Endometrial microvascular endothelial cells (primary cell): ENCODE measurements around the gene CTCF. TPM values are rescaled to one million over a fixed set of nuclear protein-coding genes. Genes with fewer than 3 reads are reported as not detected.

ENCODE experiments used
- in situ Hi-C: cut with HindIII; loops from 2 replicates; pipeline ENCODE4 v1.10.0; 2017; ENCODE audit warnings: low sequenced_read_pairs, low pct_unique_long_range_greater_than_20kb; ENCODE audit errors: inconsistent ontology term
- total RNA-seq: library from RNA; depleted of rRNA; stranded (reverse); fragments of >200 nt; gene quantifications from one replicate; pipeline ENCODE4 v1.2.3, GENCODE V29; 2015; ENCODE audit errors: inconsistent ontology term

Gene CTCF
- total RNA-seq, 1 donor from 2014 or later: 29.8 TPM

DNA sequence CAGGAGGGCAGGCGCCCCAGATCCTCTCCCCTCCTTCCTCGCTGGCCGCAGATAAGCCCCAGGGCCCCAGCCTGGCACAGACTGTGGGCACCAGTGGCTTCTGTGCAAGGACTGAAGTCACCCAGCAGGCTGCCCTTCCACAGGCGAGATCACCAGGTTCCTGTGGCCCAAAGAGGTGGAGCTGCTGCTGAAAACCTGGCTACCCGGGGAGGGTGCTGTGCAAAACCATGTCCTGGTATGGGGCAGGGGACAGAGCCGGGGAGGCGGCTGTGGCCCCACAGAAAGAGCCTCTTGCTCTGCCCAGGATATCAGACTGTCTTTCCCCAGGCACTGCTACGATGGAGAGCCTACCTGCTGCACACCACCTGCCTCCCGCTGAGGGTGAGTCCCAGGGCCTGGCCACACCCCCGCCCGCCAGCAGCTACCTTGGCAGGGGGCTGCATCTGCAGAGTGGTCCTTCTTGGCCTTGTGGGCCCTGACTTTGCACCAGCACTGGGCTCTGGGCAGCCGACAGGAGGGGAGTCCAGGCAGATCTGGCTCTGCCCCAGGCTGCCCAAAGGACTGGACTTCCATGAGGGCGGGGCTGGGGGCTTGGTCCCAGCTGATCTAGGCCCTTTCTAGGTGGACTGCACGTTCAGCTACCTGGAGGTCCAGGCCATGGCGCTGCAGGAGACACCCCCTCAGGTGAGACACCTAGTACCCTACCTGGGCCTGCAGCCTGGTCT lies 83.2 kb downstream of the CTCF start:
- in situ Hi-C loops: no loop called here

- in situ Hi-C loops: no loop called here
These were observed 84.9 kb downstream of the CTCF start for GRCh38 chr16:67647111-67647651.

GRCh38 chr16:67647681-67648080 lies 85.4 kb downstream of the CTCF start:
- in situ Hi-C loops: no loop called here

DNA sequence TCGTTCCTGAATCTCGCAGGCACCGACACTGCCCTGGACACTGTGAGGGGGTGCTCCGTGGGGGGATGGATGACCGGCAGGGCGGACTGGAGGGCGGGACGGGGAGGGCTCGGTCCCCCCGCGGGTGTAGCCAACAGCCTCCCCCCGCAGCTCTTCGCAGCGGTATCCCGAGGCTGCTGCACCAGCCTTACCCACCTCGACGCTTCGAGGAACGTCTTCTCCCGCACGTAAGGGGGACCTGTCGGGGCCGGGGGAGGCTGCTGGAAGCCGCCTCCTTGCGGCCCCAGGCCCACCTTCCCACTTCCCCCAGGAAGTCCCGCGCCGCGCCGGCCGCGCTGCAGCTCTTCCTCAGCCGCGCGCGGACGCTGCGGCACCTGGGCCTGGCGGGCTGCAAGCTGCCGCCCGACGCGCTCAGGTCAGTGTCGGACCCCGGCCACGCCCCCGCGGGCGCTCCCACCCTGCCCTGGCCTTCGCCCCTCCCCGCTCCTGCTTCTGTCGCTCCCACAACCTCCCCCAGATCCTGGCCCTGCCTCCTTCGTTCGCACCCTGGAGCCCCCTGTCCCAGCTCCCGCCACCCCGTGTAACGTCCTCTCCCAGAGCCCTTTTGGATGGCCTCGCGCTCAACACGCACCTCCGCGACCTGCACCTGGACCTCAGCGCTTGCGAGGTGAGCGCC lies 85.9 kb downstream of the CTCF start:
- in situ Hi-C loops: no loop called here

DNA sequence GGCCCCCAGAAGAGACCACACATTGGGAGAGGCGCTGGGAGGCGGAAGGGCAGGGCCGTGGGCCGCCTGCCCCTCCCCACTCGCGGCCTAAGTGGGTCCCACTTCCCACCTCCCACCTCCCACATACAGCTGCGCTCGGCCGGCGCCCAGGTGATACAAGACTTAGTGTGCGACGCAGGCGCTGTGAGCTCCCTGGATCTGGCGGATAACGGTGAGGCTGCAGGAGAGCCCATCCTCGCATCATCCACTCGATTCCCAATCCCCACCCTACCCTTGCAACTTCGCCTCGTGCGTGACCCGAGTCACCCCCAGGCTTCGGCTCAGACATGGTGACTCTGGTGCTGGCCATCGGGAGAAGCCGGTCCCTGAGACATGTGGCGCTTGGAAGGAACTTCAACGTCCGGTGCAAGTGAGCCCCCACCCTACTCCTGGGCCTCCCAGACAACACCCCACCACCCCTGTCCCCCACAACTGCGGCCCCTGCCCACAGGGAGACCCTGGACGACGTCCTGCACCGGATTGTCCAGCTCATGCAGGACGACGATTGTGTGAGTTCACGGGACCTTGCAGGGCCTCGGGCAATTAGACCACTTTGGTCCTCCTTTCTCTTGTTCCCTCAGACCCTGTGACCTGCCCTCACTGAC lies 86.6 kb downstream of the CTCF start:
- in situ Hi-C loops: no loop called here

DNA sequence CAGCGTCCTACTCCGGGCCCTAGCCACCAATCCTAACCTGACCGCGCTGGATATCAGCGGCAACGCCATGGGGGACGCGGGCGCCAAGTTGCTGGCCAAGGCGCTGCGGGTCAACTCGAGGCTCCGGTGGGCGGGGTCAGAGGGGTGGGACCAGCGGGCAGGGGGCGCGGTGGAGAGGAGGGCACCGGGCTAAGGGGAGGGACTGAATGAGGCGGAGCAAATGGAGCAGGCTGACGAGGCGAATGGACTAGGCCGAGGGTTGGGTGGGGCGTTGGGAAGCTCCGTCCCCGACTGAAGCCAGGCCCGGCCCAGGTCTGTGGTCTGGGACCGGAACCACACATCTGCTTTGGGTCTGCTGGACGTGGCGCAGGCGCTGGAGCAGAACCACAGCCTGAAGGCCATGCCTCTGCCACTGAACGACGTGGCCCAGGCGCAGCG lies 87.2 kb downstream of the CTCF start:
- in situ Hi-C loops: no loop called here

GRCh38 chr16:67650023-67650422 lies 87.7 kb downstream of the CTCF start:
- in situ Hi-C loops: no loop called here

- in situ Hi-C loops: no loop called here
These were observed 88.7 kb downstream of the CTCF start for GRCh38 chr16:67651039-67651438.

DNA sequence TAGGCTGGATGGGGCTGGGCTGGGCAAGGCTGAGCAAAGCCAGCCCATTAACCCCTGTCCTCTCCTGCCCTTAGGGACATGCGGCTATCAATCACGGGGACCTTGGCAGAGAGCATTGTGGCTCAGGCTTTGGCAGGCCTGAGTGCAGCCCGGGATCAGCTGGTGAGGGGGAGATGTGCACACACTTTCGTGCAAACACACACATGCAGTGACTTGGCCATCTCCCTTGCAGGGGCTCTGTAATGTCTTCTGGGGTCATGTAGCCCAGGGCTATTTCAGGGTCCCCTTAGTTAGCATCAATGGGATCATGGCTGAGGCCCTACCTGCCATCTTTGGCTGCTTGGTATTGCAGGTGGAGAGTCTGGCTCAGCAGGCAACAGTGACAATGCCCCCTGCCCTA lies 89.5 kb downstream of the CTCF start:
- in situ Hi-C loops: no loop called here

DNA sequence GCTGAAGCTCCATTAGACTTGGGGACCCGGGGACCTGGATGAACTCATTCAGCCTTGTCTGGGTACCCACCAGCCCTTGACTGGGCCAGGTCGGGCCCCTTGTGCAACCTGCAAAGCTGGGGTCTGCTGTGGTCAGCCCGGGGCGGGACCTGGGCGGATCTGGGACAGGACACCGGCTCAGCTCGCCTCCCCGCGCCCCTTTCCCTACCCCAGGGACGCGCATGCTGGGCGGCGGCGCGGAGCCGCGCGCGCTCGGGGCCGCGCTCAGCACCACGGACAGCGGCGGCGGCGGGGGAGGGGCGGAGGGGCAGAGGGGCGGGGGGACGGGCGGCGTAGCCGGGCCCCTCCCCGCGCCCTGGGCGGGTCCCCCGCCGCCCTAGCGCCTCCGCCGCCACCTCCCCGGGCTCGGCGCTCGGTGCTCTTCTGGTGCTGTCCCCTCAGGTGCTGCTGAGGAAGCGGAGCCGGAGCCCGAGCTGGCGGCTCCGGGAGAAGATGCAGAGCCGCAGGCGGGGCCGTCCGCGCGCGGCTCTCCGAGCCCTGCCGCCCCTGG lies 90.3 kb downstream of the CTCF start:
- in situ Hi-C loops: no loop called here

DNA sequence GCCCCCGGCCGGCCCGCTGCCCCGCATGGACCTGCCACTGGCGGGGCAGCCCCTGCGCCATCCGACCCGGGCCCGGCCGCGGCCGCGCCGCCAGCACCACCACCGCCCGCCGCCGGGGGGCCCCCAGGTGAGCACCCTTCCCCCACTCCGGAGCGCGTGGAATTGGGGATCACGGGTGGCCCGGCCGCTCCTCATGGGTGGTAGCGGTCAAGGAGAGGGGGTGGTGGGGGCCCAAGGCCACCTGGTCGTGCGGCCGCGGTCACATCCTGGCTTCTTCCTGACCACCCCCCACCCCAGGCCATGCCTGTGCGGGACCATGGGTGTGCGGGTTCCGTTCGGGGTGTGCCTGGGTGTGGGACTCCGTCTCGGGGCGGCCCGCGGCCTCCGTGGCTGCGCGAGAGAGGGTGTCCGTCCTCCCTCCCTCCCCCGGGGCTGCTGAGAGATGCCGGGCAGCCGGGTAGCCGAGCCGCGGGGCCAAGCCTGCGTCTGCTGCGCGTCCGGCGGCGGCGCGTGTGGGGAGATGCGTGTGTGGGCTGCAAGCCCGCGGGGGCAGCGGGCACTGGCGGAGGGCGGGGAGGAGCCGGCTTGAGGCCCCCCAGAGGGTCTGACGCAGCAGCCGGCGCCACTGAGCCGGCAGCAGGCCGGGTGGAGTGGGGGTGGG lies 90.9 kb downstream of the CTCF start:
- in situ Hi-C loops: no loop called here

DNA sequence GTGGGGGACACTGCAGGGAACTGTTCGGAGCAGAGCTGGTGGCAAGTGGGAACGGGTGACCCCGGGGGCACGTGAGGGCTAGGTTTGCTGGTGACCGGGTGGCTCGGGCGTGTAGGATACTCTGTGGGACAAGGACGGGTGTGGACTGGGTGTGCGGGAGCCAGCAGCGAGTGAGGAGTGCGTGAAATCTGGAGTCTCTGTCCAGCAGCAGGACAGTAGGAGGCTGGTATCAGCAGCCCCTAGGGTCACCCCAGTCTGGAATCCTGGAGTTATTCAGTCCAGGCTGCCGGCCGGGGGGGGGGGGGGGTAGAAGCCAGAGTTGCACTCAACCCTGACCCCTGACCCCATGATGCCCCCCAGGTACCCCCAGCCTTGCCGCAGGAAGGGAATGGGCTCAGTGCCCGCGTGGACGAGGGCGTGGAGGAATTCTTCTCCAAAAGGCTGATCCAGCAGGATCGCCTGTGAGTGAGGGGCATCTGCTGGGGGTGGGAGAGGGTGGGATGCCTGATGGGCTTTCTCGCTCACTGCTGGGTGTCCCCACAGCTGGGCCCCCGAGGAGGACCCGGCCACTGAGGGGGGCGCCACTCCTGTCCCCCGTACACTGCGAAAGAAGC lies 91.6 kb downstream of the CTCF start:
- in situ Hi-C loops: no loop called here

- in situ Hi-C loops: no loop called here
These were observed 92.1 kb downstream of the CTCF start for GRCh38 chr16:67654403-67654911.

DNA sequence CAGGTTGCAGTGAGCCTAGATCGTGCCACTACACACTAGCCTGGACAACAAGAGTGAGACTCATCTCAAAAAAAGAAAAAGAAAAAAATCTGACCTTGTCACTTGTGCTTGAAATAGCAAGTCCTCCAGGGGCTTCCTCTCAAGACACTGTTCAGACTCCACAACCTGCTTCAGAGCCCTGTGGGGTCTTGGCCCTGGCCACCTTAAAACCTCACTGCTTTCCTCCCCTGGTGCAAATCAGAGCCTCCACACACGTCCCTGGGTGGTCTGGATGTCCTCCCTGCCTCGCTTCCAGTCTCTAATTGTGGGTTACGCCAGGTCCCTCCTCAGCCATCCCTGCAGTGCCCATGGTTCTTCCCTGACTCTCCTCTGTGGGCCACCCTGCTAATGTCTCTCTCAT lies 93.0 kb downstream of the CTCF start:
- in situ Hi-C loops: no loop called here

DNA sequence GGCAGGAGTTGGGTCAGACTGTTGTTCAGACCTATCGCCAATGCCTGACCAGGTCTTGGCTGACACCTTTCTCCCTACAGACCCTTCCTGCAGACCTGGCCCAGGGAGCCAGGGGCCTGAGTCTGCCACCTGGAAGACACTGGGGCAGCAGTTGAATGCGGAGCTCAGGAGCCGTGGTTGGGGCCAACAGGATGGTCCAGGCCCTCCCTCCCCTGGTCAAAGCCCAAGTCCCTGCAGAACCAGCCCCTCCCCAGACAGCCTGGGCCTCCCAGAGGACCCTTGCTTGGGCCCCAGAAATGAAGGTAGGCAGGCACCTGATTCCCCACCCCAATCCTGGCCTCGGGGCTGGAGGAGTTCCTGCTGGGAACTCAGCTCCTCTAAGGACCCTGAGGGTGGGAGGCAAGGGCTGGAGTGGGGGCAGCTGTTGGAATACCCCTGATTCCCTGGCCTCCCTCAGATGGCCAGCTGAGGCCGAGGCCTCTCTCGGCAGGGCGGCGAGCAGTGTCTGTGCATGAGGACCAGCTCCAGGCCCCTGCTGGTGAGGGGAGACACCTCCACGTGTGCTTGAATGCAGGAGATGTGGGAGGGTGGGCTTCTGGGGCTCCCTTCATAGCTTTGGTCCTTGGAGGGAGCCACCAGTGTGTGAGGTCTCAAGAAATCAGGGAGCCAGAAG lies 94.2 kb downstream of the CTCF start:
- in situ Hi-C loops: no loop called here

DNA sequence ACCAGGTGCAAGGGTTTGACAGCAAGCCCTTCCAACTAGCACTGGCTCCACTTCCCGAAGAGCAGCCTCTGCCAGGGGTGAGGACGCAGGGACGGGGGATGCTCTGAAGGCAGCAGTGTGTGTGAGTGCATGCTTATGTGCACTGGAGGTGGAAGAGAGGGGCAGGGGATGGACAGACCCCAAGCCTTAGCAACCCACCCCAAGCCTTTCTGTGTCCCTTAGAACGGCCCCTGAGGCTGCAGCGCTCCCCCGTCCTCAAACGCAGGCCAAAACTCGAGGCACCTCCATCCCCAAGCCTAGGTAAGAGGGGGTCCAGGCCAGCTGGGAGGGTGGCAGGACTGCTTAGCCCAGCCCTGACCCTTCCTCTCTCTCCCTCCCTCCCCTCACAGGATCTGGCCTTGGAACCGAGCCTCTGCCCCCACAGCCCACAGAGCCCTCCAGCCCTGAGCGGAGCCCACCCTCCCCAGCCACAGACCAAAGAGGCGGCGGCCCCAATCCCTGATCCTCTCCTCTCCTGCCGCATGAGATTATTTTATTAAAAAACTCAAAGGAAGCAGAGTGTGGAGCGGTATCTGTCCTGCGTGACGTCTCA lies 94.8 kb downstream of the CTCF start:
- in situ Hi-C loops: no loop called here

GRCh38 chr16:67657751-67658518 lies 95.6 kb downstream of the CTCF start:
- in situ Hi-C loops: no loop called here
